Tibial artery (tissue), 4 donors: ENCODE results near the gene HS3ST6.

Experiments used
- DNase-seq, 2 donors: peaks; one replicate each; pipeline ENCODE4 v3.0.0-alpha.2; 2019
- H3K27ac ChIP-seq, 2 donors: fragments of 200-600 bp; sonication (generic) in 1 of 2; 1 replicate in 1 of 2; 2 replicates in 1 of 2; pipeline ENCODE4 v1.5.1; 2018 to 2019; ENCODE audit warnings: mild to moderate bottlenecking in 1 of 2
- H3K27me3 ChIP-seq, 2 donors: fragments of 200-600 bp; sonication (generic) in 1 of 2; one replicate each; pipeline versions ENCODE4 v1.5.1 to v1.6.0; 2016 to 2019
- H3K36me3 ChIP-seq, 3 donors: fragments of 200-600 bp; sonication (generic) in 2 of 3; one replicate each; pipeline ENCODE4 v1.5.1; 2016 to 2019; ENCODE audit warnings: mild to moderate bottlenecking in 2 of 3
- H3K4me1 ChIP-seq, 4 donors: fragments of 200-600 bp; sonication (generic) in 2 of 4; 1 replicate in 3 of 4; 2 replicates in 1 of 4; pipeline ENCODE4 v1.5.1; 2016 to 2019
- H3K4me3 ChIP-seq, 2 donors: fragments of 200-600 bp; sonication (generic) in 1 of 2; 1 replicate in 1 of 2; 2 replicates in 1 of 2; pipeline ENCODE4 v1.5.1; 2018 to 2019; ENCODE audit warnings: mild to moderate bottlenecking in 2 of 2
- H3K9me3 ChIP-seq, 3 donors: fragments of 200-600 bp; sonication (generic) in 1 of 3; one replicate each; pipeline ENCODE4 v1.5.1; 2016 to 2019
- intact Hi-C: fragments of 100-400 bp; cut with DNase I; formaldehyde crosslinking; loops from one replicate; pipeline ENCODE4 v1.15.0; 2023; ENCODE audit warnings: low total_unique reads
- TF ChIP-seq, protein P1 (sequence below), 2 experiments: fragments of 200-600 bp in 1 of 2; fragments of 450-650 bp in 1 of 2; IDR thresholded peaks; one replicate each; pipeline ENCODE4 v1.5.1; 2017 to 2019; ENCODE audit warnings: antibody characterized with exemption in 2 of 2, mild to moderate bottlenecking in 1 of 2, moderate library complexity in 1 of 2

HS3ST6 gene

DNA sequence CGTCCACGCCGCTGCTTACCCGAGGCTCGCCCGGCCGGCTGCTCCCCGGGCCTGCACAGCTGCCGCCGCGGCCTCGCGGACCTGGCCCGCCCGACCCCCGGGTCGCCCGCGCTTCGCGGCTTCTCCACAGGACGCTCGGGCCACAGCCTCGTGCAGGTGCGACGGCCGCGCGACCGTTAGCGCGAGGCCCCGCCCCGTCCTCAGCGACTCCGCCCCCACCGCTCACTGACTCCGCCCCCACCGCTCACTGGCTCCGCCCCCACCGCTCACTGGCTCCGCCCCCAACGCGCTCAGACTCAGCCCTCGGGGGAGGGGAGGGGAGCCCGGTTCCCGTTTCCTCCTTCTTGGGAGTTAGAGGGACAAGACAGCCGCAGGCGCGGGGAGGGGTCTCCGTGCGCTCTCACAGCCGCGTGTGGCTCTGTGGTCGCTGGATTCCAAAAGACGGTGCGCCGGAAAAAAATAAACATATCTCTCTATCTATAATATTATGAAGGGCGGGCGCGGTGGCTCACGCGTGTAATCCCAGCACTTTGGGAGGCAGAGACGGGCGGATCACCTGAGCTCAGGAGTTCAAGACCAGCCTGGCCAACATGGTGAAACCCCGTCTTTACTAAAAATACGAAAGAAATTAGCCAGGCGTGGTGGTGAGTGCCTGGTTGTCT is 46.1 kb downstream of the HS3ST6 start, which contains the start of gene MEIOB:
TSS of gene MEIOB (minus strand) at position 191 of the 662 bp plus-strand sequence. CDS start 3,989 bp downstream, outside the sequence.
- TF ChIP-seq, protein P1, sequence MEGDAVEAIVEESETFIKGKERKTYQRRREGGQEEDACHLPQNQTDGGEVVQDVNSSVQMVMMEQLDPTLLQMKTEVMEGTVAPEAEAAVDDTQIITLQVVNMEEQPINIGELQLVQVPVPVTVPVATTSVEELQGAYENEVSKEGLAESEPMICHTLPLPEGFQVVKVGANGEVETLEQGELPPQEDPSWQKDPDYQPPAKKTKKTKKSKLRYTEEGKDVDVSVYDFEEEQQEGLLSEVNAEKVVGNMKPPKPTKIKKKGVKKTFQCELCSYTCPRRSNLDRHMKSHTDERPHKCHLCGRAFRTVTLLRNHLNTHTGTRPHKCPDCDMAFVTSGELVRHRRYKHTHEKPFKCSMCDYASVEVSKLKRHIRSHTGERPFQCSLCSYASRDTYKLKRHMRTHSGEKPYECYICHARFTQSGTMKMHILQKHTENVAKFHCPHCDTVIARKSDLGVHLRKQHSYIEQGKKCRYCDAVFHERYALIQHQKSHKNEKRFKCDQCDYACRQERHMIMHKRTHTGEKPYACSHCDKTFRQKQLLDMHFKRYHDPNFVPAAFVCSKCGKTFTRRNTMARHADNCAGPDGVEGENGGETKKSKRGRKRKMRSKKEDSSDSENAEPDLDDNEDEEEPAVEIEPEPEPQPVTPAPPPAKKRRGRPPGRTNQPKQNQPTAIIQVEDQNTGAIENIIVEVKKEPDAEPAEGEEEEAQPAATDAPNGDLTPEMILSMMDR (IDR thresholded peaks at IDR 0.05): no peak
- intact Hi-C loops: no loop called here
- Histone ChIP-seq H3K27me3 (peaks cover 8 to 35% of the 10 kb centered on the region in 2 donors), H3K4me3 (no peak within 1 kb of the TSS), H3K36me3 (no peaks in the 10 kb centered on the region), H3K4me1 (peaks cover 0 to 7% (median 0%) of the 10 kb centered on the region in 4 donors), H3K9me3 (no peaks in the 10 kb centered on the region), H3K27ac (no peak within 1 kb of the TSS)
- DNase-seq: no peak

DNA sequence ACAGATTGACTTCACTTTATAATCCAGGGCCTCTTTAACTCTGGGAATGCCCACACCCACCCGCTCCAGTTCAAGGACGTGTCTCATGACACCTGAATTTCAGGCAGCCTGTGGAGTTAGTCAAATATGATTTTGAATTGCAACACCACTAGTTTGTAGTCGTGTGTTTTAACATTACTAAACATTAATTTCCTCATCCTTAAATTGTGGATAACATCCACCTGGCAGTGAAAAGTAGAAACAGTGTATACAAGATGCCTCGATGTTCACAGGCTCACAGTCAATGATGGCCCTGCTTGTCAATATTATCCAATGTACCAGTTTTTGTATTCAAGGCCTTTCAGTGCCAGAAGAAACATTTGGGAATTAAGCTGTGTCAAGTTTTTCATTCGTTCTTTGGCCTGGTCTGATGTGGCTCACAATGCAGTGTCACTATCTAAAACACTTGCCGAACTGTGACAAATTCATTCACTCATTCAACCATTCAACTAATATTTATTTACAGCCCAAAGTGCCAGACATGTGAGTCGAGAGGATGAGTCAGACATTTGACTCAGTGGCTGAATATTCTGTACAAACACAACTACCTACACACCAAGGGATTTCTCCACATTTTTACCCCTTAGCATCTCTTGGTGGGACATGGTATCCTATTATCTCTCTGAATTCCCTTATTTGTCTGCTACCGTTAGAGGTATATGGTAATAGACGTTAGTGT is 47.7 kb downstream of the HS3ST6 start:
- Histone ChIP-seq H3K27ac (no peak overlapping the region), H3K4me3 (no peak overlapping the region), H3K4me1 (peaks cover 0 to 7% (median 0%) of the 10 kb centered on the region in 4 donors), H3K9me3 (no peaks in the 10 kb centered on the region), H3K27me3 (peaks cover 8 to 29% of the 10 kb centered on the region in 2 donors), H3K36me3 (no peaks in the 10 kb centered on the region)
- TF ChIP-seq, protein P1 (IDR thresholded peaks at IDR 0.05): no peak
- DNase-seq: no peak
- intact Hi-C loops: no loop called here

DNA sequence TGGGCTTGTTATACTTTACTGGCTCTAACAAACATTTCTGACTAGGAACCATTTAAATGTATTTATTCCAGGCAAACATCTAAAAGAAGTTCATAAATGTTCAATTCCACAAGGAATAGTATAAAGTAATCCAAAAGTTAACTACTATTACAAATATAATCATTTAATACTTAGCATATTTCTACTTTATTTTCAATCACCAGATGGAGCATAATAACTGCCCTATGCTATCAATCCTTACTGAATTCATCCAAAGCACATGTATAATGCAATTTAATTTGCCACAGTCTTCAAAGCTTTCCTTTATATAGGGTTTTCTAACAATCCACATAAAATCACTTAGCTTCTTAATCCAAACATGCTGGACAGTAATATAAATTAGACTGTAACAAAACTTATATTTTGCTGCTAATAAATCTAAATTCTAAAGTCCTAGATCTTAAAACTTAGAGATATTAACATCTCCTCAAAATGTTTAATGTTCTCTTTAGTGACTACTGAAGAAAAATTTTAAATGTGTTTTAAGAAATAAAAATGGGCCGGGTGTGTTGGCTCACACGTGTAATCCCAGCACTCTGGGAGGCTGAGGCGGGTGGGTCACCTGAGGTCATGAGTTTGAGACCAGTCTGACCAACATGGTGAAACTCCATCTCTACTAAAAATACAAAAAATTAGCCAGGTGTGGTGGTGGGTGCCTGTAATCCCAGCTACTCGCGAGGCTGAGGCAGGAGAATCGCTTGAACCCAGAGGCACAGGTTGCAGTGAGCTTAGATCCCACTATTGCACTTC is 52.1 kb downstream of the HS3ST6 start:
- H3K4me3 ChIP-seq: no peak overlapping the region
- no peaks in the 10 kb centered on the region for H3K4me1 ChIP-seq
- H3K36me3 ChIP-seq: no peaks in the 10 kb centered on the region
- intact Hi-C loops: no loop called here
- DNase-seq: no peak
- H3K27ac ChIP-seq: no peak overlapping the region
- H3K27me3 ChIP-seq: peaks cover 0 to 25% of the 10 kb centered on the region in 2 donors
- H3K9me3 ChIP-seq: no peaks in the 10 kb centered on the region
- TF ChIP-seq, protein P1 (IDR thresholded peaks at IDR 0.05): no peak

DNA sequence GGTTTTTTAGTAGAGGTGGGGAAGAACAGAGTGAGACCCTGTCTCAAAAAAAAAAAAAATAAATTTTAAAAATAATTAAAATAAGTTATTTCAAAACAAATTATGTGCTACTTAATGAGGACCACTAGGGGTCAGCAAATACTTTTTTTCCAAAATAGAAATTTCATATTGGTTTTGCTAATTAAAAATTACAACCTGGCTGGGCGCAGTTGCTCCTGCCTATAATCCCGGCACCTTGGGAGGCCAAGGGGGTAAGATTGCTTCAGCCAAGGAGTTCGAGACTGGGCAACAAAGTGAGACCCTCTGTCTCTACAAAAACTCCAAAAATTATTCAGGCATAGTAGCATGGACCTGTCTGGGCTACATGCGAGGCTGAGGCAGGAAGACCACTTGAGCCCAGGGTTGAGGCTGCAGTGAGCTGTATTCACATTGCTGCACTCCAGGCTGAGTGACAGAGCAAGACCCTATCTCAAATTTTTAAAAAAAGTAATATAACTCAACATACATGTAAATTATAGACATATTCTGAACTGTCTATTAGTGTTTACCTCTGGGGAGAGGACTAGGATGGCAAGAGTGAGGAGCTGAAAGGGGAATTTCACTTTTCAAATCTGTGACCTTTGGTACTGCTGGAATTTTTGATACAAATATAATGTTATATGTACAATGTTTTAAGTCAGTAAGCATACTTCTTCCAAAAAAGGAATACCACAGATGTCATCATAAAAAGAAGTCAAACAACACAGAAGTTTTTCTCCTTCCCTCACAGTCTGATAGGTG is 54.3 kb downstream of the HS3ST6 start:
- Histone ChIP-seq H3K9me3 (no peaks in the 10 kb centered on the region), H3K27ac (no peak overlapping the region), H3K4me3 (no peak overlapping the region), H3K27me3 (peaks cover 0 to 36% of the 10 kb centered on the region in 2 donors), H3K36me3 (no peaks in the 10 kb centered on the region), H3K4me1 (no peaks in the 10 kb centered on the region)
- TF ChIP-seq, protein P1 (IDR thresholded peaks at IDR 0.05): peak in 1 of 2 experiments; percentile 56
- DNase-seq: no peak
- intact Hi-C loops: loop anchor here (5.0 kb wide), 1 partner anchor 68 kb away; no protein-coding TSS in a partner anchor

DNA sequence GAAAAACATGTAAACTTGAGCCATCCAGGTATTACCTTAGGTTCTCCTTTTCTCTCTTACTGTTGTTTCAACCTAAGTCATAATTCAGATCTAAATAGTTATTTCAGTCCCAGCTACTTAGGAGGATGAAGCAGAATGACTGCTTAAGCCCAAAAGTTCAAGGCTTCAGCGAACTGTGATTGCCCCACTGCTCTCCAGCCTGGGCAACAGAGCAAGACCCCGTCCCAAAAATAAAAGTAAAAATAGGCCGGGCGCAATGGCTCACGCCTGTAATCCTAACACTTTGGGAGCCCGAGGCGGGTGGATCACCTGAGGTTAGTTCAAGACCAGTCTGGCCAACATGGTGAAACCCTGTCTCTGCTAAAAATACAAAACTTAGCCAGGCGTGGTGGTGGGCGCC is 55.8 kb downstream of the HS3ST6 start:
- no peaks in the 10 kb centered on the region for H3K9me3 ChIP-seq
- no peak for DNase-seq
- intact Hi-C loops: loop anchor here (5.0 kb wide), 1 partner anchor 70 kb away; no protein-coding TSS in a partner anchor
- no peaks in the 10 kb centered on the region for H3K36me3 ChIP-seq
- H3K4me3 ChIP-seq: no peak overlapping the region
- no peaks in the 10 kb centered on the region for H3K4me1 ChIP-seq
- peaks cover 0 to 46% of the 10 kb centered on the region in 2 donors for H3K27me3 ChIP-seq
- TF ChIP-seq, protein P1 (IDR thresholded peaks at IDR 0.05): no peak
- H3K27ac ChIP-seq: no peak overlapping the region
